IPS DF 19.7 (cell line): ENCODE measurements around the gene ARHGAP5.

Source experiments
- DNase-seq: peaks from one replicate; pipeline ENCODE4 v3.0.0-alpha.2; 2013; ENCODE audit warnings: low read depth, low spot score

Gene ARHGAP5, protein sequence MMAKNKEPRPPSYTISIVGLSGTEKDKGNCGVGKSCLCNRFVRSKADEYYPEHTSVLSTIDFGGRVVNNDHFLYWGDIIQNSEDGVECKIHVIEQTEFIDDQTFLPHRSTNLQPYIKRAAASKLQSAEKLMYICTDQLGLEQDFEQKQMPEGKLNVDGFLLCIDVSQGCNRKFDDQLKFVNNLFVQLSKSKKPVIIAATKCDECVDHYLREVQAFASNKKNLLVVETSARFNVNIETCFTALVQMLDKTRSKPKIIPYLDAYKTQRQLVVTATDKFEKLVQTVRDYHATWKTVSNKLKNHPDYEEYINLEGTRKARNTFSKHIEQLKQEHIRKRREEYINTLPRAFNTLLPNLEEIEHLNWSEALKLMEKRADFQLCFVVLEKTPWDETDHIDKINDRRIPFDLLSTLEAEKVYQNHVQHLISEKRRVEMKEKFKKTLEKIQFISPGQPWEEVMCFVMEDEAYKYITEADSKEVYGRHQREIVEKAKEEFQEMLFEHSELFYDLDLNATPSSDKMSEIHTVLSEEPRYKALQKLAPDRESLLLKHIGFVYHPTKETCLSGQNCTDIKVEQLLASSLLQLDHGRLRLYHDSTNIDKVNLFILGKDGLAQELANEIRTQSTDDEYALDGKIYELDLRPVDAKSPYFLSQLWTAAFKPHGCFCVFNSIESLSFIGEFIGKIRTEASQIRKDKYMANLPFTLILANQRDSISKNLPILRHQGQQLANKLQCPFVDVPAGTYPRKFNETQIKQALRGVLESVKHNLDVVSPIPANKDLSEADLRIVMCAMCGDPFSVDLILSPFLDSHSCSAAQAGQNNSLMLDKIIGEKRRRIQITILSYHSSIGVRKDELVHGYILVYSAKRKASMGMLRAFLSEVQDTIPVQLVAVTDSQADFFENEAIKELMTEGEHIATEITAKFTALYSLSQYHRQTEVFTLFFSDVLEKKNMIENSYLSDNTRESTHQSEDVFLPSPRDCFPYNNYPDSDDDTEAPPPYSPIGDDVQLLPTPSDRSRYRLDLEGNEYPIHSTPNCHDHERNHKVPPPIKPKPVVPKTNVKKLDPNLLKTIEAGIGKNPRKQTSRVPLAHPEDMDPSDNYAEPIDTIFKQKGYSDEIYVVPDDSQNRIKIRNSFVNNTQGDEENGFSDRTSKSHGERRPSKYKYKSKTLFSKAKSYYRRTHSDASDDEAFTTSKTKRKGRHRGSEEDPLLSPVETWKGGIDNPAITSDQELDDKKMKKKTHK (N-terminal part only)

DNA sequence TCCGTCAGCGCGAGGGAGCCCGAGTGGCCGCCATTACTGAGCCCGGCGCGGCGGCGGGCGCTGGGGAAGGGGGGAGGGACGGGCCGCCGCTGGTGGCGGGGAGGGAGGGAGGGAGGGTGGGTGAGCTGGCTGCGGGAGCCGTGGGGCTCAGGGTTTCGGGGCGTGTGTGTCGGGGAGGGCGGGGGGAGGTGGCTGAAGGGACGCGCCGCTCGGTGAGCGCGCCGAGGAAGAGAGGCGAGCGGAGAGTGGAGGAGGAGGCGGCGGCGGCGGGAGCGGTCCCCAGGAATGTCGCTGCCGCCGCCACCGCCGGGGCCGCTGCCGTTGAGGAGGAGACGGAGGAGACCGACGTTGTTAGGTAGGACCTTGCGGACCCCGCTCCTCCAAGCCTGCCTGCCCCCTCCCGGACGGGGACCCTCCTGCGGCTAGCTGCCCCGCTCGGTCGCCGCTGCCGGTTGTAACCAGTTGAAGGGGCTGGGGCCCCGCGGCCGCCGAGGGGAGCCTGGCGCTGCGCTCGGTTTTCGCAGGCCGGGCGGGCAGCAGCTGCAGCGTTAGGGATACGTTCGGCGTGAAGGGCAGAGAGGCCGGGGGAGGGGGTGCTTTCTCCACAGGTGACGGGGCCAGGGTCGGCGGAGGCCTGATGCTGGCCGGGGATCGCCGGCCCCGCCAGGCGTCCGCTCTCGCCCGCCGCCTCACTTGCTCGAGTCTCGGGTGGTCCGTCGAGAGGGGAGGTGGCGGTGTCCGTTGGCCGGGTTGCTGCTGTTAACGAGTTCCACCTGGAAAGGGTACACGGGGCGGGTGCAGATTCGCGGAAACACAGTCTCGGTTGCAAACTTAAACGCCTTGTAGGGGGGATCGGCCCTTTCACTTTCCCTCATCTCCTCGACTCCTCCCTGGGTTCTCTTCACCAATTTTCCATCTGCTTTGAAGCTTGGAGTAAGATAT, at the start of gene ARHGAP5:
ARHGAP5 (plus strand) TSS at position 224 of the 942 bp plus-strand sequence. CDS start 13,366 bp downstream, outside the sequence.
- DNase-seq: no peak

DNA sequence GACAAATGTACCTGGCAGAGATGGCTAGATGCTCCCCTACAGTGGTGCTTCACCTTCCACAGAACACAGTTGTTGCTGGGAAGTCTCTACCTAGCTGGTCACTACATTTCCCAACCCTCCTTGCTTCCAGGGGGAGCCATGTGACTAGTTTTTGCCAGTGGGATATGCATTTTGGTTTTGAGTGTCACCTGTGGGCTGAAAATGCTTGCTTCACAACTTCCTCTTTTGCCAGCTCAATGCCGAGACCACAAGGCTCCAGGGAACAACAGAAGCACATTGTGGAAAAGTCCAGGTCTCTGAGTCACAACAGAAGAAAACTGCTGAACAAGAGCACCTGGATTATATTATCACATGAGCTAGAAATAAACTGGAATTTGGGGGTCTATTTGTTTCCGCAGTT, 48.5 kb upstream of the ARHGAP5 start:
- DNase-seq: no peak

DNA sequence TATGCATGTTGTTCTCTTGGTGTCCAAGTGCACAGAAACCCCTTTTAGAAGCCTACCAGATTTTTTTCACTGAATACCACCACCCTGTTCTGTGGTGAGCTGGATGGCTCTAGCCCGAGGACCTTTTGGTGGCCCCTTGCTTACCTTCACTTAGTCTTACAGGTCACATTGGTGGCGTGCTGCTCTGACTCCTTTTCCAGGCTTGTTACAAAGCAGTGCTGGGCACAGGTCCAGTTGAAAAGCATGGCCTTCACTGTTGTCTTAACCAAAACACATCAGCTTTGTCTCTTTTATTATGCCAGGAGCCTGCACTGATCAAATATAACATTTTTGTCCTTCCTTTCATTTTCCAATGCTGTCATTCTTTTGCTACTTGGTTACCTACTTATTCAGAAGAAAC, 43.6 kb upstream of the ARHGAP5 start:
- DNase-seq: no peak

DNA sequence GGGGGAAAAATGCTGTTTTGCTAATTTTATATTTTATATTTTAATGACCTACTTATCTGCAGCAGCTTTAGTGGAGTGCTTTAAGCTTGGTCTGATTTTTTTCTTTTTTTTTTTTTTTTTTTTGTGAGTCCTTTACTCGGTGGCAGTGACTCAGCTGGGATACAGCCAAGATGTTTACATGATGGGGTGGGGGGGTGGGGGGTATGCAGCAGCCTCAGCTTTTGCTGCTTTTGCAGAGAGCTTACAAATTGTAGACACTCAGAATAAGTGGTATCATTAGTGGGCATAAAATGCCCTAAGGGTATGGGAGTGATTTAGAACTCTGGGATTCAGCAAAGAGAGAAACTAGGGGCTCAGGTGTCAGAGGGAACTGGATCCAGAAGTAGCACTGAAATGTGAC, 38.2 kb upstream of the ARHGAP5 start:
- DNase-seq: no peak

DNA sequence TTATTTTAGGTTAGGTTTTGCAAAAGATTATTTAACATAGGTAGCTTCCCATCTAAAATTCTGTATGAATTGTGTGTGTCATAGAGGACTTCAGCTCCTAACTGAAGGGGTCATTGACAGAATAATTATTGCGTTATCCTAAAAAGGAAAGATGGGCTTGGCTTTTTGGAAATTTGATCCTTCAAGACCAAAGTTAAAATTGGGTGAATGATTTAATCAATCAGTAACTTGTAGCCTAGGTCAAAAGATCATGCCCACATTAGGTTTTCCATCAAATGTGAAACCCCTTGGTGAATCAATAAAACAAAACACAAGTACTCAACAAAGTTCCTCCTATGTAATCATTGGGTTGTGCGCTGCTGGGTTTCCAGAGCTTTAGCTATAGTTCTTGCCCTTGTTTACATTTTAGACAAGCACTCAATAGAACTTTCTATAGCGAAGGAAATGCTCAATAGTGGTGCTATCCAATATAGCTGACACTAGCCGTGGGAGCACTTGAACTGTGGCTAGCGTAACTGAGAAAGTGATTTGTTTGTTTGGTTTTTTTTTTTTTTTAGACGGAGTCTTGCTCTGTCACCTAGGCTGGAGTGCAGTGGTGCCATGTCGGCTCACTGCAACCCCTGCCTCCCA, 37.6 kb upstream of the ARHGAP5 start:
- no peak for DNase-seq

DNA sequence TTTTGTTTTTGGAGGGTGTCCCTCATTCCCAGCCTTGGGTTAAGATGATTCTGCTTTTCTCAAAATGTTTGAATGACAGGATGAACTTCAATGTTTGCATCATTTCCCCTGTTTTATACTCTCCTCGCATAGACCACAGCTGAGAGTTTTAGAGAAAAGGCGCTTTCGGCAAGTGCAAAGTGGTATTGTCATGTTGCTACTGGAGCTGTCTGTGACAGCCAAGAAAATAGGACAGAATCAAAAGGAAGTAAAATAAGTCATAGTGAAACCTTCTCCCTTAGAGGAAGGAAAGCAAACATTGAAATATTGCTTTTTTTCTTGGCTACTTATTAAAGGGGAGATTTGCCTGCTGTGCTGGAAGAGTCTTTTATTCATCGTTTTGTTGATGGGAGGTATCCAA, 33.5 kb upstream of the ARHGAP5 start:
- DNase-seq: no peak

DNA sequence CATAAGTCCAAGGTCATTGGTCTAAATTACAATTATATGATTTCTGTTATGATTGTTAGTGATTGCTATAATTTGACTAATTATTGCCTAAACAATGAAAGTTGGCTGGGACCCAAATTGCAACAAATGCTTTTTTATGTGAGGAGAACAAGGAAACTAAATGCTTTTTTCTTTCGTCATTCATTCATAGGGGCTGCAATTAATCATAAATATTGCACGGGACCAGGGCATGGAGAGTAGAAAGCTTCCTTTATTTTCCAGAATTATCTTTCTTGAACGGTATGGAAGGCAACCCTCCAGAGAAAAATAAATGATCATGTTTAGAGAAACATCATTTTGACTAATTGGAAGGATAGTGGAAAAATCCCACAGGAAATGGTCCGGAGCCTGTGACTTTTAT, 32.6 kb upstream of the ARHGAP5 start:
- DNase-seq: no peak

DNA sequence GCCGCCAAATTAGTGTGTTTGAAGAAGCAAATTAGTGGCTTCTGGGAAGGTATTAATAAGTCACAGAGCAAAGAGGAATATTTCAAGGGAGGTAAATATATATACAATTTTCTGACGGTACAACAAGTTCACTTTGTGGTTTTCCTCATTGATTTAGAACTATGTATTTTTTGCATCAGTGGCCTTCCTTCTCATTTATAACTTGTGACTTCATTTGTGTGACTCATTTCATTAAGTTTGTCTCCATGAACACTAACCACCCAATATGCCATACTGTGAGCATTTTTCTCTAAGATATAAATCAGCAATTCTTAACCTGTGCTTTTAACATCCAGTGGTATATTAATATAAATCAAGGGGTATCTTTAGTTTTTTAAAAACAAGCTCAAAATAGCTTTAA, 29.3 kb upstream of the ARHGAP5 start:
- no peak for DNase-seq

DNA sequence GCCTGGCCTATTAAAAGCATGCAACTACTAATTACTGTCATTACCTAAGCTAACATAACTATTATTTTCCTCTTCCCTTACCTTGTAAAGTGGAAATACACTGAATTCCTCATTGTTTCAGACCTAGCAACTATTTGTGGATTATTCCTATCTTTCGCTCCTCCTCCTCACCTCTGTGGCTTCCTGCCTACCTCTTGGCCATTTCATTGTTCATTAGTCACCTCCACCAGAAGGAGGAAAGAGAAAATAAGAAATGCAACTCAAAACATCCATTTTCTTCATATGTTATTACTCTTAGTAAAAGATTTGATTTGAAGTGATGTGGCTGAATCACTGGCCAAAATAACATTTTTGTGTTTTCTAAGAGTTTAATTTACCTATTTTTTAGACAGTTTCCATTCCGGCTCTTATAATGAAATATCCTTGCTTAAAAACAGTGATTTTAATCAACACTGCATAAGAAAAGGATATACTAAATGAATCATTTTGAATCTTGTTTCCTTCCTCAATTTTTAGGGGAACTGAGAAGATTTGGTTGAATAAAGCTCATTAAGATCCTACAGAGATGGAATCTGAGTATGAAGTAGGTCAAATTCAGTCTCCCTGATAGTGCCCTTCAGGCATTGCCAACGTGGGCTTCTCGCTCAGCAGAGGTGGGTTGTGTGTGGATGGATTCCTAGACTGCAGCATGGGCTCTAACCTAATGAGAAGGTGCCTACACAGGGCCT, 27.6 kb upstream of the ARHGAP5 start:
- DNase-seq: no peak

DNA sequence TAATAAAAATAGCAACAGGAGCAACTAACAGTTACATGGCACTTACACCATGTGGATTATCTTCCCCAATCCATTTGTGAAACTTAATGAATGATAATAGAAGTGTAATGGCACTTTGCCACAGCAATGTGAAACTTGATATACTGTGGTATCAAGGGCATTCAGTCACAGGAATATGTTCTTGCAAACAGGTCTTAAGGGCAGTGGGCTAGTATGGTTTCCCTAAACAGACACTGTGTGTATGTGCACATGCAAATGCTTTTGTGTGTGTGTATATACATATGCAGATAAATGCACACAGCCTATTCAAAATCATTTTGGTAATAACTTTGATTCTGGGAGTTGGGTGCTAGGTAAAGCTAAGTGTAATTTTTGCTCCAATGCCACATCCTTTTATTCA, 26.2 kb upstream of the ARHGAP5 start:
- no peak for DNase-seq

DNA sequence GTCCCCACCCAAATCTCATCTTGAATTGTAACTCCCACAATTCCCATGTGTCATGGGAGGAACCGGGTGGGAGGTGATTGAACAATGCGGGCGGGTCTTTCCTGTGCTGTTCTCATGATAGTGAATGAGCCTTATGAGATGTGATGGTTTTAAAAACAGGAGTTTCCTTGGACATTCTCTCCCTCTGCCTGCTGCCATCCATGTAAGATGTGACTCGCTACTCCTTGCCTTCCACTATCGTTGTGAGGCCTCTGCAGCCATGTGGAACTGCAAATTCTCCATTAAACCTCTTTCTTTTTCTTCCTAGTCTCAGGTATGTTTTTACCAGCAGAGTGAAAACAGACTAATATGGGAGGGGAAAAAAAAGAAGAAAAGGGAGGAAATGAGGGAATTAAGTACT, 22.6 kb upstream of the ARHGAP5 start:
- no peak for DNase-seq

DNA sequence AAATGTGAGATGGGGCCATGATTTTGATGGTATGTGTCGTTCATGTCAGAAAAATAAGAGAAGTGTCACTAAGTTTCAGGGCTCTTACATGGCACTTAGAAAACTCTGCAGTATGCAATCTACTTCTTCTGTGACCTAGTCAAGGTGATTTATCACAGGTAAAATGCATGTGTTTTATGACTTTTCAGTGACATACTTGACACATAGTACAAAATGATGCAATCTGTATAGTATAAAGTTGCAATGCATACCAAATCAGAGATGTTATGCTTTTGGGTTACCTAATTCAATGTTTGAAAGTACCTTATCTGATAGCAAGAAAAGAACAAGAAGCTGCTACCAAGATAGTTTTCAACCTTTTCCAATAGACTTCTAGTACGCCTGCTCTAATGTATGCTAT, 21.9 kb upstream of the ARHGAP5 start:
- no peak for DNase-seq

DNA sequence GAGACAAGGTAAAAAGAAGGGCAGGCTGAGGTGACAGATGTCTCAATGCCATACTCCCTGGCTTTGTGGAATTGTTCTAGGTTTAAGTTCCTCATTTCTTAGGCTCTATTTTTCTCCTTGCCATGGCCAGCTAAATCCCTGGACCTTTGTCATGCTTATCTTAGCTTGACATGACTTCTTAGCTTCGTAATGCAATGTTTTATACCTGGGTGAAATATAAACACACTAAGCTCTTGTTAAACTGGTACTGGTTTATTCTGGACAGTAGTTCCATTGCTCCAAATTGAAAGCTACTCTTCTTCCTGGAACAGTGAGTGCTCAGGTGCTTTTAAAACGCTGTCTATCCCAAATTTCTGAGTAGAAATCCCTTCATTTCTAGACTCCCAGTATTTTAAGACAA, 17.4 kb upstream of the ARHGAP5 start:
- DNase-seq: no peak

DNA sequence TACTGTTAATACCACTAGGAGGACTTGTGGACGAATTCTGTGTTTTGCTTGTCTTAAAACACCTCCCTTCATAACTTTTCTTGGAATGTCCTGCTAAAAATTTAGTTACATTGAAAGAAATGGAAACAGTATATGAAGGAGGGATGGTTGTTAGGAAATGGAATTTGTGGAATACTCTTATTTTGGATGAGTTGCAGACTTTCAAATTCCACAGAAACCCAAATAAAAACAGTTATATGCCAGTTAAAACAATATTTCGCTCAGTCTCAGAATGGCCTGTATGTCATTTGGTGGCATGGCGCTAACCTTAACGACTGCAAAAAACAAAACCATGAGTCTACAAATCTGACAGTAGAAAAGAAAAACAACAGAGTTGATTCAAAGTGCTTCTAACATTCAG, 12.2 kb upstream of the ARHGAP5 start:
- no peak for DNase-seq

DNA sequence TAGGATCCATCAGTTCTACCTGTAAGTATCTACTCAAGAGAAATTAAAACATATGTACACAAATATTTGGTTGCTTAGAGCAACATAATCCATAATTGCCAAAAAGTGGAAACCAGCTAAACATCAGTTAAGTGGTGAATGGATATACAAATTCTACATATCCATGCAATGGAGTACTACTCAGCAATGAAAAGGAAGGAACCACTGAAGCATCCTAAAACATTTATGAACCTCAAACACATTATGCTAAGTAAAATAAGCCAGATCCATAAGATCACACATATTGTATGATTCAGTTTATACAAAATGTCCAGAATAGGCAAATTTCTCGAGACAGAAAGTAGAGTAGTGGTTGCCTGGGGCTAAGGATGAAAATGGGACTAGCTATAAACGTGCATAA, 8.4 kb upstream of the ARHGAP5 start:
- DNase-seq: no peak

DNA sequence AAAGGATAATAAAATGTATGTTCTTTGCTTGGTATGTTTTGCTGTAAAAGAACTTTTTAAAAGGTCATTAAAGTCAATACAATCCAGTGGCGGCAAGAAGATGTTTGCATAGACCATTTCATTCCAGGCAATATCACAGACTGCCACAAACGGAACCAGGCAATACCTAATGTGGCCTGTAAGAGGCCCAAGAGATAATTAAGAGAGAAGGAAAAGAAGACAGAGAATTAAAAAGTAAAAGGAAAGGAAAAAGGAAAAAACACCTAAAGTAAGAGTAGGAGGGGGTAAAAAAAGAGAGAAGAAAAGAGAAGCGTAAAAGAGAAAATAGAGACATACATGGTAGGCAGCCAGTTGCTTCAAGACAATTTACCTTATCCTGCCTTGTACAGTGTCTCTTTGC, 6.8 kb upstream of the ARHGAP5 start:
- DNase-seq: no peak

DNA sequence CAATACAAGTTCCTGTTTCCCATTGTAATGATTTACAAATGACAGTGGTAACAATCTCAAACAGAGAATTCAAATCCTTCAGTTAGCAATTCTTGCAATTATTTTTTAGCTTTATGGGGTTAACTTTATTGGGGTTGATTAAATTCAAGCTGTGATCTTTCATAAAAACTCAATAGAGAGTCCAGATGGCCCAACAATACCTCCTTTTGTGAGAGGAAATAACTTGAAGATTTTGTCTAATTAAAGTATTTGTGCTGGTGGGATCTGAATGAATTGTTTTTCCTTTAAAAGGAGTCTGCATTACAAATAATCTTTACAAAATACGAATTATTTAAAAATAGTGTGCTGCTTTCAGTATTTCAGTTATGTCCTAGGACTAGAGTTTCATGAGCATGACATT, 4.4 kb upstream of the ARHGAP5 start:
- no peak for DNase-seq

DNA sequence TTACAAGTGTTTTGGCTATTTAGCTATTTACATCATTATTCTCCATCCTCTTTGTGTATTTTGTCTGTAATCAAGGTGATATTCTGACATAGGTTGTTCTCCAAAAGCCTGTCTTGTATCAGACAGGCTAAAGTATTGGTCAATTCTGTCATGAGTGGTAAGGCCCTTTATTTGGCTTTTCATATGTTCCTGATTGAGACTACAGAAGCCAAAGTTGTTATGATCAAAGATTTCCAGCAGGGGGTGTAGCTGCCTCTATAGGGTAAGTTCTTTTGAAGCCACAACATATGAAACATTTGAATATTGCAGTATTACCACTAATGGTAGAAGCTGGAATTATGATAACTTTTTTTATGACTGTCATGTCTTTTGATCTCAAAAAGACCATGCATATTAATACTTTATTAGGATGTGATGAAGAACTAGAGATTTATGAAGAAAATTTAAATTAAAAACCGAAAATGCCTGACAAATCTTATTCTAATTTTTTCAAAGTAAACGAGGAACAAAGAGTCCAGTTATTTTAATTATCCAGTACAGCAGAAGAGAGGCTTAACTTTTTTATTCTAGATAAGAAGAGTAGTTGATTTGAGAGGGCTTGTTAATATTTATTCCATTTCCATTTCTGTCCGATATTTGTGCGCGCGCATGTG, 3.4 kb upstream of the ARHGAP5 start:
- no peak for DNase-seq

DNA sequence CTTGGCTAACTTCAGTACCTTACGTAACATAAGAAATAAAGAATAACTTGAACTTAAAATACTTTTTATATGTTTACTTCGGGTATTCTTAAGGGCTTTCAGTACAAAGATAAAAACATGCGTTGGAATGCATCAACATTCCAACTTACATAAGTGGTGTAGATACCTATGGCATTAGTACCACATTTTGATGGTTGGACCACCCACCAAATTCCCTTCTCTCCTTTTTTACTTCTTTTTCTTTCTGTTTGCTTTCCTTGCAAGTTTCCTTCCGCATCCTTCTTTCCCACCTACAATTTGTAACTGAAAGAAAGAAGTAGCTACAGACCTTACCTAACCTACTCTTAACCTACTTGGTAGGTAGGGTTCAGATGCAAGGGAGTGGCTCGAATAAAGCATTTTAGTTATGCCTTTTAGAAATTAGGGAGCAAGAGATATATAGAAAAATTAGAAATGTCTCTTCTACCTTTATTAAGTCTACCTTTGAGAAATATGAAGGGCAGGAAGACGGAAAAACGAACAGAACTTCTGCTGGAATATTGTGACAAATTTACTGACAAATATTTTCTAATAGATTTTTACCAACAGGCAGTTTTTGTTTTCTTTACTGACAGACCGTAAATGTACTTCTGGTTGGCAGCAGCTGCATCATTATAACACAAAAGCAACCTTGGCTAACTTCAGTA, 2.1 kb upstream of the ARHGAP5 start:
- no peak for DNase-seq
